IMR-90 (cell line): ENCODE data around the gene PTGER2. TPM values are rescaled to one million over a fixed set of nuclear protein-coding genes. Genes with fewer than 3 reads are reported as not detected.

Source experiments
- ATAC-seq: fragments of 200-7000 bp; cut with Tn5 transposase; 2 replicates; pipeline ENCODE4 v1.9.1; 2020; ENCODE audit warnings: low read depth, mild to moderate bottlenecking, moderate library complexity
- BruUV-seq: library from RNA; stranded (reverse); fragments of 400-500 nt; replicated peaks from 2 replicates; lab custom pipeline; 2021; lab: Mats Ljungman, UMichigan
- CTCF ChIA-PET: fragments of 300-600 bp; formaldehyde crosslinking; extraction: SDS; loops from one replicate; lab custom pipeline; 2021; ENCODE audit warnings: antibody characterized with exemption; lab: Yijun Ruan, JAX
- POLR2A ChIA-PET: fragments of 300-600 bp; sonication (Branson Sonifier 250); formaldehyde crosslinking; loops from one replicate; lab custom pipeline; 2022; ENCODE audit warnings: antibody characterized with exemption; ENCODE audit not compliant: unreplicated experiment; lab: Charles Lee
- DNase-seq: peaks from one replicate; pipeline ENCODE4 v3.0.0; 2013
- H2AFZ ChIP-seq: replicated peaks from 2 replicates; pipeline ENCODE3; 2013; ENCODE audit warnings: low read length, mild to moderate bottlenecking; ENCODE audit not compliant: poor library complexity
- H2AK5ac ChIP-seq: 2 replicates; pipeline ENCODE4 v1.6.1; 2013; ENCODE audit warnings: low read depth, low read length, inconsistent platforms
- H2AK9ac ChIP-seq: replicated peaks from 2 replicates; pipeline ENCODE3; 2013; ENCODE audit warnings: mild to moderate bottlenecking, low read depth, low read length, moderate library complexity; ENCODE audit not compliant: poor library complexity
- H2BK120ac ChIP-seq: 2 replicates; pipeline ENCODE4 v1.6.1; 2013; ENCODE audit warnings: low read depth, low read length, inconsistent platforms
- H2BK15ac ChIP-seq: 3 replicates; pipeline ENCODE4 v1.6.1; 2013; ENCODE audit warnings: low read depth, low read length, inconsistent platforms
- H2BK20ac ChIP-seq: 2 replicates; pipeline ENCODE4 v1.6.1; 2013; ENCODE audit warnings: low read depth, mild to moderate bottlenecking, inconsistent platforms, low read length, moderate library complexity
- H2BK5ac ChIP-seq: 2 replicates; pipeline ENCODE4 v1.6.1; 2013; ENCODE audit warnings: mild to moderate bottlenecking, low read depth, low read length, inconsistent platforms; ENCODE audit not compliant: poor library complexity, severe bottlenecking
- H3K14ac ChIP-seq: replicated peaks from 2 replicates; pipeline ENCODE4 v1.6.1; 2013; ENCODE audit warnings: low read depth, low read length, inconsistent platforms
- H3K18ac ChIP-seq: 2 replicates; pipeline ENCODE4 v1.6.1; 2013; ENCODE audit warnings: low read depth, low read length, control low read depth
- H3K23ac ChIP-seq: 2 replicates; pipeline ENCODE4 v1.6.1; 2013; ENCODE audit warnings: low read depth, low read length, inconsistent platforms
- H3K27ac ChIP-seq: 2 replicates; pipeline ENCODE4 v1.5.1; 2013; ENCODE audit warnings: mild to moderate bottlenecking, control low read depth, low read length; ENCODE audit not compliant: insufficient read depth
- H3K27me3 ChIP-seq: 2 replicates; pipeline ENCODE4 v1.6.1; 2013; ENCODE audit warnings: low read length; ENCODE audit not compliant: control insufficient read depth, insufficient read depth
- H3K36me3 ChIP-seq: 2 replicates; pipeline ENCODE4 v1.6.1; 2013; ENCODE audit warnings: low read length, mixed read lengths; ENCODE audit not compliant: control insufficient read depth, insufficient read depth
- H3K4ac ChIP-seq: 2 replicates; pipeline ENCODE4 v1.6.1; 2013; ENCODE audit warnings: low read depth, low read length, inconsistent platforms
- H3K4me1 ChIP-seq: 2 replicates; pipeline ENCODE4 v1.6.1; 2013; ENCODE audit warnings: low read length, mixed read lengths; ENCODE audit not compliant: control insufficient read depth, insufficient read depth
- H3K4me2 ChIP-seq: 2 replicates; pipeline ENCODE4 v1.6.1; 2013; ENCODE audit warnings: low read depth, mild to moderate bottlenecking, control low read depth, low read length, moderate library complexity
- H3K4me3 ChIP-seq: 2 replicates; pipeline ENCODE4 v1.5.1; 2013; ENCODE audit warnings: low read depth, mild to moderate bottlenecking, control low read depth, low read length, moderate library complexity; ENCODE audit not compliant: insufficient read depth
- H3K56ac ChIP-seq: 2 replicates; pipeline ENCODE4 v1.6.1; 2013; ENCODE audit warnings: low read length, inconsistent platforms; ENCODE audit not compliant: insufficient read depth; ENCODE audit errors: extremely low read depth
- H3K79me1 ChIP-seq, 2 experiments: 2 replicates each; pipeline ENCODE4 v1.6.1; 2013; ENCODE audit warnings: low read length in 2 of 2, inconsistent platforms in 1 of 2, low read depth in 1 of 2
- H3K9ac ChIP-seq: 2 replicates; pipeline ENCODE4 v1.6.1; 2013; ENCODE audit warnings: low read depth, low read length, control low read depth
- H3K9me1 ChIP-seq: 2 replicates; pipeline ENCODE4 v1.6.1; 2013; ENCODE audit warnings: low read length, inconsistent platforms; ENCODE audit not compliant: insufficient read depth
- H3K9me3 ChIP-seq: 2 replicates; pipeline ENCODE4 v1.6.1; 2013; ENCODE audit warnings: low read length; ENCODE audit not compliant: control insufficient read depth, insufficient read depth
- H4K20me1 ChIP-seq: 2 replicates; pipeline ENCODE4 v1.6.1; 2013; ENCODE audit warnings: low read length, inconsistent platforms; ENCODE audit not compliant: insufficient read depth
- H4K5ac ChIP-seq: 2 replicates; pipeline ENCODE4 v1.6.1; 2013; ENCODE audit warnings: mild to moderate bottlenecking, low read depth, low read length, control low read depth
- H4K8ac ChIP-seq, 2 experiments: 2 replicates each; pipeline ENCODE4 v1.6.1; 2013; ENCODE audit warnings: low read depth in 2 of 2, low read length in 2 of 2, control low read depth in 1 of 2, inconsistent platforms in 1 of 2
- H4K91ac ChIP-seq: 2 replicates; pipeline ENCODE4 v1.6.1; 2013; ENCODE audit warnings: low read depth, low read length, inconsistent platforms; ENCODE audit not compliant: insufficient read depth
- MAZ ChIP-seq: IDR thresholded peaks from 2 replicates; pipeline ENCODE4 v1.6.1; 2012; ENCODE audit warnings: low read depth, mild to moderate bottlenecking, low read length, improper control_type of control experiment, moderate library complexity, borderline replicate concordance
- WGBS, 2 experiments: methylation state at CpG; one replicate each; pipeline versions ENCODE4 v1.1.5 to v1.1.7; 2013; ENCODE audit warnings: missing lambda C conversion rate in 2 of 2; ENCODE audit not compliant: insufficient read length in 1 of 2; ENCODE audit errors: extremely low coverage in 2 of 2; 5-methylcytosine and 5-hydroxymethylcytosine counted together
- dilution Hi-C: fragments of 300-500 bp; cut with HindIII; formaldehyde crosslinking; loops from one replicate; pipeline ENCODE4 v1.14.3; 2018; ENCODE audit warnings: low sequenced_read_pairs; ENCODE audit not compliant: unreplicated experiment
- in situ Hi-C: fragments of 300-500 bp; cut with MboI; formaldehyde crosslinking; loops from 3 replicates; pipeline ENCODE4 v1.14.3; 2019; ENCODE audit warnings: low sequenced_read_pairs, inconsistent platforms, mixed read lengths
- intact Hi-C: fragments of 100-400 bp; cut with micrococcal nuclease; formaldehyde crosslinking; loops from 2 replicates; pipeline ENCODE4 v1.10.0; 2022
- polyA plus RNA-seq, 3 experiments: library from polyadenylated mRNA; depleted of rRNA; stranded (reverse); fragments of >200 nt; gene quantifications; 2 replicates each; pipeline ENCODE4 v1.2.3, GENCODE V29; 2012; ENCODE audit warnings: low replicate concordance in 1 of 3
- total RNA-seq: library from RNA; depleted of rRNA; stranded (reverse); fragments of >200 nt; gene quantifications from 2 replicates; pipeline ENCODE4 v1.2.3, GENCODE V29; 2012

The PTGER2 gene
- total and polyA plus RNA-seq, 2 of the 4 experiments (the other 2 are of a cell fraction): 24.7 to 58.5 TPM

DNA sequence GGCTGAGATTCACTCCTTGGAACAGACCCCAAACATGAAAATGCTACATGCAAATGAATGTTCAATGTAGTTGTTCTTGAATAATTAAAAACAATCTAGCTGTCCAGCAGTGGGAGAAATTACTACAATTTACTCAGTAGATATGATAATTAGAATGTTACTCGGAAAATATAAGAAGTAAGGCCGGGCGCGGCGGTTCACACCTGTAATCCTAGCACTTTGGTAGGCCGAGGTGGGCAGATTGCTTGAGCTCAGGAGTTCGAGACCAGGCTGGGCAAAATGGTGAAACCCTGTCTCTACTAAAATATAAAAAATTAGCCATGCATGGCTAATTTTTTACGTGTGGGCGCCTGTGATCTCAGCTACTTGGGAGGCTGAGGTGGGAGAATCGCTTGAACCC, 15.3 kb upstream of the PTGER2 start:
- Histone ChIP-seq H4K20me1 (no peaks in the 10 kb centered on the region), H3K4ac (no peak overlapping the region), H4K91ac (no peak overlapping the region), H4K5ac (no peak overlapping the region), H3K4me1 (no peaks in the 10 kb centered on the region), H3K14ac (no peak overlapping the region), H3K4me2 (no peak overlapping the region), H3K27ac (no peak overlapping the region), H2BK15ac (no peak overlapping the region), H3K27me3 (no peaks in the 10 kb centered on the region), H3K23ac (no peak overlapping the region), H3K9ac (no peak overlapping the region), H2AFZ (no peak overlapping the region), H3K79me1 (no peaks in the 10 kb centered on the region), H3K56ac (no peak overlapping the region), H2BK20ac (no peak overlapping the region), H2AK5ac (no peak overlapping the region), H3K9me1 (0 out of 2 replicates have a peak, but pooled peaks cover 3% of the 10 kb centered on the region), H2AK9ac (no peak overlapping the region), H3K9me3 (no peaks in the 10 kb centered on the region), H3K18ac (no peak overlapping the region), H3K36me3 (no peaks in the 10 kb centered on the region), H3K4me3 (no peak overlapping the region), H2BK5ac (no peak overlapping the region), H4K8ac (no peak overlapping the region), H2BK120ac (no peak overlapping the region)
- intact Hi-C loops (loop anchor here (1.0 to 5.0 kb wide), 2 partner anchors 175 to 394 kb away; no protein-coding TSS in a partner anchor), dilution Hi-C loops (no loop called here), in situ Hi-C loops (no loop called here)
- POLR2A ChIA-PET: no interaction called here
- no TSS peak for BruUV-seq
- TF ChIP-seq MAZ: no peak
- ATAC-seq: no peak
- no peak for DNase-seq
- CTCF ChIA-PET: interaction anchor here (0.6 kb wide), 1 partner anchor 248 kb away, joined by 3 read pairs; no protein-coding TSS in a partner anchor
- WGBS, 2 experiments: no CpG with 5 or more reads among the region's 10 CpGs
